Measurements from ENCODE around the gene IFT88.

DNA sequence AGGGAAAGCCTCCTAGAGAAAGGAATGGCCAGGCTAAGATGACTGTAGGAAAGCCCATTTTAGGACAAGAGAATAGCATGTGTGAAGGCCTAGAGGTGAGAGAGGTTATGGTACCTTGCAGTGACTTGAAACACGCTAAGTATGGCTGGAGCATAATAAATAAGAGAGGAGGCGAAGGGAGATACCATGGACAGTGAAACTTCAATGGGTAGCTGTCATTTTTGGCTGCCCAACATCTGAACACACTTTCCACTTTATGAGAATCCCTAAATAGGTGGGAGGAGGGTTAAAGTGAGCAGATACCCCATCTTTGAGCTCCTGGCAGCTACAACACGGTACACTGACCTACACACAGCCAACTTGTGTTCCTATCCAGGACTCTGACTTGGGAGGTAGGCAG, 8.0 kb upstream of the IFT88 start:
- TF ChIP-seq ZNF274 (IDR thresholded peaks at IDR 0.05; ENCODE audit: low read depth, low read length) (no peak), SUZ12 (IDR thresholded peaks at IDR 0.05; ENCODE audit: extremely low read depth, insufficient read depth, insufficient read length) (no peak), YY1 (IDR thresholded peaks at IDR 0.05; ENCODE audit: insufficient read depth, insufficient read length) (no peak)
